ENCODE data around the gene PITX2. TPM values are rescaled to one million over a fixed set of nuclear protein-coding genes. Genes with fewer than 3 reads are reported as not detected.
A peak's percentile ranks its signal among the peaks of the same experiment; 100 is the strongest.

Gene PITX2
- polyA plus RNA-seq, 1 donor from 2014 or later, result not detected

- H3K79me2 ChIP-seq (replicated peaks; ENCODE audit: insufficient read depth, low read length), result no peaks in the 10 kb centered on the region
Measured at GRCh38 chr4:110634350-110635162, 11.7 kb upstream of the PITX2 start.

GRCh38 chr4:110633358-110634341 is 10.8 kb upstream of the PITX2 start:
- no peaks in the 10 kb centered on the region for H3K79me2 ChIP-seq (replicated peaks; ENCODE audit: insufficient read depth, low read length)
- no peak overlapping the region for H3K4me2 ChIP-seq (ENCODE audit: low read length)
- H4K20me1 ChIP-seq (ENCODE audit: insufficient read depth), result no peaks in the 10 kb centered on the region
- no peak for TF ChIP-seq EP300 (conservative IDR thresholded peaks at IDR 0.05; ENCODE audit: poor library complexity, severe bottlenecking)
- no peak for TF ChIP-seq REST (IDR thresholded peaks at IDR 0.05; ENCODE audit: borderline replicate concordance)
- no peak for TF ChIP-seq MXI1 (conservative IDR thresholded peaks at IDR 0.05; ENCODE audit: poor library complexity, severe bottlenecking)
- no peak for TF ChIP-seq CTCF (IDR thresholded peaks at IDR 0.05; ENCODE audit: poor library complexity, severe bottlenecking)
- no peak for TF ChIP-seq RAD21 (conservative IDR thresholded peaks at IDR 0.05)
- TF ChIP-seq POLR2AphosphoS5 (IDR thresholded peaks at IDR 0.05), result peak; percentile 5
- peak; percentile 77 for TF ChIP-seq EZH2 (IDR thresholded peaks at IDR 0.05; ENCODE audit: borderline replicate concordance, insufficient read depth, low read length, poor library complexity, severe bottlenecking)
- TF ChIP-seq SMC3 (conservative IDR thresholded peaks at IDR 0.05; ENCODE audit: poor library complexity), result no peak
- TF ChIP-seq TAF1 (IDR thresholded peaks at IDR 0.05; ENCODE audit: low read depth), result no peak
- no peak overlapping the region for H3K9ac ChIP-seq (ENCODE audit: low read length)
- H3K9me3 ChIP-seq (ENCODE audit: low read length), result no peaks in the 10 kb centered on the region
- H3K4me3 ChIP-seq (ENCODE audit: low read length), result no peak overlapping the region
- no peaks in the 10 kb centered on the region for H3F3A ChIP-seq (ENCODE audit: insufficient read depth, low read length, poor library complexity, severe bottlenecking)
- H3K9me2 ChIP-seq (ENCODE audit: insufficient read depth, low read length), result no peaks in the 10 kb centered on the region
- peaks cover 100% of the 10 kb centered on the region for H3K27me3 ChIP-seq (ENCODE audit: insufficient read depth, low read depth, low read length)
- H3K36me3 ChIP-seq (ENCODE audit: insufficient read depth, low read length), result no peaks in the 10 kb centered on the region
- H3K27ac ChIP-seq (ENCODE audit: low read length), result no peak overlapping the region
- no peak overlapping the region for H2AFZ ChIP-seq (ENCODE audit: low read depth, low read length)

More at GRCh38 chr4:110634350-110635162, 11.7 kb upstream of the PITX2 start:
- no peak overlapping the region for H2AFZ ChIP-seq (ENCODE audit: low read depth, low read length)
- no peak overlapping the region for H3K27ac ChIP-seq (ENCODE audit: low read length)
- no peaks in the 10 kb centered on the region for H3K36me3 ChIP-seq (ENCODE audit: insufficient read depth, low read length)
- H3K4me2 ChIP-seq (ENCODE audit: low read length), result no peak overlapping the region
- H3K9ac ChIP-seq (ENCODE audit: low read length), result no peak overlapping the region
- no peak overlapping the region for H3K4me3 ChIP-seq (ENCODE audit: low read length)
- H3K9me2 ChIP-seq (ENCODE audit: insufficient read depth, low read length), result no peaks in the 10 kb centered on the region
- H3F3A ChIP-seq (ENCODE audit: insufficient read depth, low read length, poor library complexity, severe bottlenecking), result no peaks in the 10 kb centered on the region
- peaks cover 100% of the 10 kb centered on the region for H3K27me3 ChIP-seq (ENCODE audit: insufficient read depth, low read depth, low read length)
- H4K20me1 ChIP-seq (ENCODE audit: insufficient read depth), result no peaks in the 10 kb centered on the region
- no peak for TF ChIP-seq MXI1 (conservative IDR thresholded peaks at IDR 0.05; ENCODE audit: poor library complexity, severe bottlenecking)
- no peak for TF ChIP-seq TAF1 (IDR thresholded peaks at IDR 0.05; ENCODE audit: low read depth)
- TF ChIP-seq POLR2AphosphoS5 (IDR thresholded peaks at IDR 0.05), result peak; percentile 6
- no peak for TF ChIP-seq SMC3 (conservative IDR thresholded peaks at IDR 0.05; ENCODE audit: poor library complexity)
- no peak for TF ChIP-seq EZH2 (IDR thresholded peaks at IDR 0.05; ENCODE audit: borderline replicate concordance, insufficient read depth, low read length, poor library complexity, severe bottlenecking)
- no peaks in the 10 kb centered on the region for H3K9me3 ChIP-seq (ENCODE audit: low read length)
